H1 (cell line): Measurements from ENCODE around the gene KRT9. TPM values are rescaled to one million over a fixed set of nuclear protein-coding genes. Genes with fewer than 3 reads are reported as not detected.

ENCODE experiments used
- CTCF ChIA-PET: fragments of 300-600 bp; sonication (Branson Sonifier 250); formaldehyde crosslinking; loops from one replicate; lab custom pipeline; 2021; ENCODE audit not compliant: partially characterized antibody; lab: Charles Lee
- POLR2A ChIA-PET: fragments of 300-600 bp; sonication (Branson Sonifier 250); formaldehyde crosslinking; loops from one replicate; lab custom pipeline; 2021; ENCODE audit warnings: inconsistent platforms; ENCODE audit not compliant: partially characterized antibody; lab: Charles Lee
- DNase-seq, 2 experiments: peaks; one replicate each; pipeline versions ENCODE4 v3.0.0 to v3.0.0-alpha.2; 2010 to 2022; ENCODE audit warnings: low spot score in 2 of 2, low read depth in 1 of 2, mixed read lengths in 1 of 2
- FAIRE-seq: peaks from 2 replicates; lab custom pipeline; 2011; peaks lifted over from hg19 to GRCh38; lab: Jason Lieb, UNC
- H2AFZ ChIP-seq: 2 replicates; pipeline ENCODE4 v1.8.1; 2012; ENCODE audit warnings: low read length, inconsistent platforms
- H2AK5ac ChIP-seq: 2 replicates; pipeline ENCODE4 v1.6.1; 2013; ENCODE audit warnings: low read depth, low read length
- H2BK120ac ChIP-seq: replicated peaks from 2 replicates; pipeline ENCODE3; 2013; ENCODE audit warnings: low read depth, low read length, inconsistent platforms
- H2BK12ac ChIP-seq: 2 replicates; pipeline ENCODE4 v1.6.1; 2013; ENCODE audit warnings: low read depth, low read length
- H2BK15ac ChIP-seq: 2 replicates; pipeline ENCODE4 v1.6.1; 2013; ENCODE audit warnings: low read length
- H2BK20ac ChIP-seq: 2 replicates; pipeline ENCODE4 v1.6.1; 2013; ENCODE audit warnings: low read length
- H2BK5ac ChIP-seq: 2 replicates; pipeline ENCODE4 v1.6.1; 2013; ENCODE audit warnings: low read depth, low read length
- H3K14ac ChIP-seq: 2 replicates; pipeline ENCODE4 v1.6.1; 2013; ENCODE audit warnings: inconsistent platforms; ENCODE audit not compliant: insufficient read length
- H3K18ac ChIP-seq: 2 replicates; pipeline ENCODE4 v1.6.1; 2013; ENCODE audit warnings: low read length; ENCODE audit errors: extremely low read depth
- H3K23ac ChIP-seq: 2 replicates; pipeline ENCODE4 v1.6.1; 2013; ENCODE audit warnings: inconsistent platforms; ENCODE audit not compliant: insufficient read length
- H3K23me2 ChIP-seq: 2 replicates; pipeline ENCODE4 v1.6.1; 2013; ENCODE audit warnings: low read depth, low read length
- H3K27ac ChIP-seq: 2 replicates; pipeline ENCODE4 v1.6.1; 2011; ENCODE audit warnings: low read depth, low read length, inconsistent platforms
- H3K27me3 ChIP-seq, 4 experiments: replicated peaks in 1 of 4; 1 replicate in 1 of 4; 2 replicates in 3 of 4; pipeline versions ENCODE4 v1.6.1 to v1.8.1; 2011 to 2013; ENCODE audit warnings: low read length in 3 of 4, mild to moderate bottlenecking in 3 of 4, inconsistent platforms in 2 of 4, mixed read lengths in 2 of 4, moderate library complexity in 1 of 4; ENCODE audit not compliant: control insufficient read depth in 3 of 4, insufficient read depth in 3 of 4; ENCODE audit errors: extremely low read depth in 1 of 4
- H3K36me3 ChIP-seq, 4 experiments: 2 replicates each; pipeline versions ENCODE4 v1.6.1 to v1.8.1; 2011 to 2013; ENCODE audit warnings: mild to moderate bottlenecking in 4 of 4, low read length in 3 of 4, moderate library complexity in 2 of 4, control low read depth in 1 of 4, inconsistent platforms in 1 of 4; ENCODE audit not compliant: insufficient read depth in 4 of 4, control insufficient read depth in 2 of 4
- H3K4ac ChIP-seq: replicated peaks from 2 replicates; pipeline ENCODE3; 2013; ENCODE audit warnings: low read length, low read depth, mixed read lengths, inconsistent platforms; ENCODE audit not compliant: insufficient read length
- H3K4me1 ChIP-seq, 4 experiments: replicated peaks in 1 of 4; 1 replicate in 1 of 4; 2 replicates in 3 of 4; pipeline versions ENCODE4 v1.6.1 to v1.8.1; 2011 to 2013; ENCODE audit warnings: low read length in 3 of 4, inconsistent platforms in 2 of 4, mixed read lengths in 1 of 4; ENCODE audit not compliant: insufficient read depth in 4 of 4, control insufficient read depth in 3 of 4
- H3K4me2 ChIP-seq, 2 experiments: 2 replicates each; pipeline versions ENCODE4 v1.6.1 to v1.8.1; 2011 to 2013; ENCODE audit warnings: low read depth in 2 of 2, low read length in 2 of 2, control low read depth in 1 of 2, inconsistent platforms in 1 of 2, mild to moderate bottlenecking in 1 of 2; ENCODE audit not compliant: insufficient read depth in 1 of 2
- H3K4me3 ChIP-seq, 4 experiments: fragments of 200-600, 300-600 bp in 1 of 4; sonication (generic), shearing (Covaris generic), sonication (Bioruptor Twin) in 1 of 4; 2 replicates each; pipeline versions ENCODE4 v1.5.1 to v1.8.1; 2011 to 2016; ENCODE audit warnings: low read length in 4 of 4, low read depth in 3 of 4, control low read depth in 2 of 4, inconsistent platforms in 2 of 4, mild to moderate bottlenecking in 2 of 4, mixed read lengths in 1 of 4, moderate library complexity in 1 of 4; ENCODE audit not compliant: insufficient read depth in 2 of 4; ENCODE audit errors: extremely low read depth in 1 of 4
- H3K56ac ChIP-seq: replicated peaks from 2 replicates; pipeline ENCODE3; 2013; ENCODE audit warnings: low read depth, mild to moderate bottlenecking, mixed read lengths, low read length, inconsistent platforms; ENCODE audit not compliant: insufficient read length
- H3K79me1 ChIP-seq: 2 replicates; pipeline ENCODE4 v1.6.1; 2013; ENCODE audit warnings: low read depth, low read length, control low read depth
- H3K79me2 ChIP-seq, 2 experiments: 2 replicates each; pipeline versions ENCODE4 v1.6.1 to v1.8.1; 2012 to 2013; ENCODE audit warnings: low read length in 2 of 2, mild to moderate bottlenecking in 2 of 2, inconsistent platforms in 1 of 2; ENCODE audit not compliant: insufficient read depth in 2 of 2, control insufficient read depth in 1 of 2
- H3K9ac ChIP-seq, 4 experiments: replicated peaks in 1 of 4; 1 replicate in 1 of 4; 2 replicates in 3 of 4; pipeline versions ENCODE4 v1.6.1 to v1.8.1; 2011 to 2013; ENCODE audit warnings: low read depth in 3 of 4, low read length in 3 of 4, control low read depth in 2 of 4, mild to moderate bottlenecking in 2 of 4, moderate library complexity in 2 of 4, inconsistent platforms in 1 of 4; ENCODE audit errors: extremely low read depth in 1 of 4
- H3K9me3 ChIP-seq, 2 experiments: 2 replicates each; pipeline versions ENCODE4 v1.6.1 to v1.8.1; 2012 to 2013; ENCODE audit warnings: mild to moderate bottlenecking in 2 of 2, moderate library complexity in 2 of 2, control low read depth in 1 of 2, inconsistent platforms in 1 of 2, low read depth in 1 of 2, low read length in 1 of 2, mixed read lengths in 1 of 2; ENCODE audit not compliant: insufficient read depth in 2 of 2
- H4K20me1 ChIP-seq, 2 experiments: replicated peaks in 1 of 2; 2 replicates each; pipeline versions ENCODE3 to v1.8.1; 2011 to 2013; ENCODE audit warnings: inconsistent platforms in 2 of 2, low read length in 2 of 2, mild to moderate bottlenecking in 1 of 2; ENCODE audit not compliant: insufficient read depth in 2 of 2, control insufficient read depth in 1 of 2
- H4K5ac ChIP-seq: 2 replicates; pipeline ENCODE4 v1.6.1; 2013; ENCODE audit warnings: low read length, low read depth, mixed read lengths, inconsistent platforms; ENCODE audit not compliant: insufficient read length
- H4K8ac ChIP-seq: 2 replicates; pipeline ENCODE4 v1.8.0; 2013; ENCODE audit warnings: mild to moderate bottlenecking, moderate library complexity, low read length, inconsistent platforms; ENCODE audit not compliant: insufficient read depth; ENCODE audit errors: extremely low read depth
- H4K91ac ChIP-seq: replicated peaks from 2 replicates; pipeline ENCODE3; 2013; ENCODE audit warnings: low read length, mixed read lengths, inconsistent platforms; ENCODE audit not compliant: insufficient read length
- CHD7 ChIP-seq: fragments of 300-600 bp; sonication (generic); IDR thresholded peaks from 2 replicates; pipeline ENCODE4 v1.7.1; 2012; ENCODE audit warnings: low read length, moderate library complexity, mild to moderate bottlenecking, inconsistent platforms; ENCODE audit not compliant: insufficient replicate concordance
- polyA plus RNA-seq, 7 experiments: library from polyadenylated mRNA; depleted of rRNA in 3 of 7; stranded (reverse) in 5 of 7; unstranded in 2 of 7; fragments of >200 nt in 5 of 7; fragments of 200-250 nt in 2 of 7; gene quantifications; 1 replicate in 5 of 7; 2 replicates in 1 of 7; 4 replicates in 1 of 7; pipeline versions ENCODE4 v1.2.1 to v1.2.3, GENCODE V29; 2011 to 2013; ENCODE audit warnings: missing spikeins in 2 of 7, mixed read lengths in 2 of 7
- total RNA-seq: library from RNA; stranded (reverse); fragmentation: NEBNext Ultra II Directional; extraction: Animal tissue kit (Norgen Biotek cat#: 25700); gene quantifications from 2 replicates; pipeline ENCODE4 v1.2.1, GENCODE V29; 2021

Gene KRT9
- total and polyA plus RNA-seq, 2 of the 8 experiments (the other 6 are each of a cell fraction or from before 2014, with no cell fraction given), result not detected

GRCh38 chr17:41565338-41565737 is 6.5 kb downstream of the KRT9 start:
- no peak for FAIRE-seq
- Histone ChIP-seq H3K56ac (no peak overlapping the region), H3K79me2 (no peaks in the 10 kb centered on the region), H4K5ac (no peak overlapping the region), H3K4me1 (no peaks in the 10 kb centered on the region), H3K4me3 (no peak overlapping the region), H3K23ac (no peak overlapping the region), H3K27me3 (no peaks in the 10 kb centered on the region), H2AK5ac (no peak overlapping the region), H4K91ac (no peak overlapping the region), H2BK12ac (no peak overlapping the region), H2AFZ (no peak overlapping the region), H2BK120ac (no peak overlapping the region), H3K9ac (no peak overlapping the region), H2BK20ac (no peak overlapping the region), H2BK15ac (no peak overlapping the region), H3K23me2 (peaks cover 3% of the 10 kb centered on the region; the same call in 1 of the 2 replicates), H3K4ac (no peak overlapping the region), H3K79me1 (no peaks in the 10 kb centered on the region), H2BK5ac (no peak overlapping the region), H3K18ac (no peak overlapping the region), H3K36me3 (no peaks in the 10 kb centered on the region), H3K4me2 (no peak overlapping the region), H4K8ac (no peak overlapping the region), H3K9me3 (no peaks in the 10 kb centered on the region), H3K14ac (no peak overlapping the region), H4K20me1 (no peaks in the 10 kb centered on the region), H3K27ac (no peak overlapping the region)
- CTCF ChIA-PET, result interaction anchor here (1.0 to 12.7 kb wide), 10 partner anchors 13 to 709 kb away, joined by 3 to 129 read pairs (median 6); no protein-coding TSS in a partner anchor
- no peak for DNase-seq
- POLR2A ChIA-PET, result interaction anchor here (1.0 to 1.4 kb wide), 2 partner anchors 11 to 124 kb away, joined by 4 to 7 read pairs; partner anchors contain the start of gene EIF1
- TF ChIP-seq CHD7, result no peak
